D721Med (cell line): ENCODE data around the gene KRTAP10-3.

Experiments
- DNase-seq: peaks from one replicate; pipeline ENCODE4 v3.0.0; 2011; ENCODE audit warnings: low spot score; ENCODE audit not compliant: insufficient read length
- FAIRE-seq: peaks from 2 replicates; lab custom pipeline; 2011; peaks lifted over from hg19 to GRCh38; lab: Jason Lieb, UNC
- CTCF ChIP-seq: IDR thresholded peaks from 2 replicates; pipeline ENCODE4 v1.5.1; 2012; ENCODE audit warnings: mild to moderate bottlenecking, control low read depth; ENCODE audit not compliant: insufficient read depth; ENCODE audit errors: missing control alignments

The KRTAP10-3 gene

GRCh38 chr21:44599264-44600029 is 40.9 kb upstream of the KRTAP10-3 start:
- TF ChIP-seq CTCF: no peak
- FAIRE-seq: no peak
- no peak for DNase-seq

GRCh38 chr21:44598061-44598460 is 39.5 kb upstream of the KRTAP10-3 start:
- TF ChIP-seq CTCF: no peak
- FAIRE-seq: no peak
- no peak for DNase-seq

GRCh38 chr21:44596068-44596725 is 37.6 kb upstream of the KRTAP10-3 start:
- FAIRE-seq (no peak), DNase-seq (no peak)
- TF ChIP-seq CTCF: no peak

- FAIRE-seq (no peak), DNase-seq (no peak)
- no peak for TF ChIP-seq CTCF
Measured at GRCh38 chr21:44595524-44595923, 36.9 kb upstream of the KRTAP10-3 start.

- DNase-seq (no peak), FAIRE-seq (no peak)
- no peak for TF ChIP-seq CTCF
Measured at GRCh38 chr21:44594406-44594916, 35.9 kb upstream of the KRTAP10-3 start.

- TF ChIP-seq CTCF: no peak
- FAIRE-seq (no peak), DNase-seq (no peak)
Measured at GRCh38 chr21:44593598-44594405, 35.2 kb upstream of the KRTAP10-3 start.
